Skeletal muscle tissue (tissue), 4 donors: ENCODE results near the gene KLHL3. TPM values are rescaled to one million over a fixed set of nuclear protein-coding genes. Genes with fewer than 3 reads are reported as not detected.

Source experiments
- H3K27ac ChIP-seq: one replicate; pipeline ENCODE4 v1.7.0; 2013; ENCODE audit warnings: mild to moderate bottlenecking, low read depth, low read length, inconsistent platforms
- H3K27me3 ChIP-seq, 3 donors: one replicate each; pipeline ENCODE4 v1.7.0; 2013; ENCODE audit warnings: low read length in 3 of 3; ENCODE audit not compliant: control insufficient read depth in 3 of 3, insufficient read depth in 3 of 3
- H3K36me3 ChIP-seq, 3 donors: one replicate each; pipeline ENCODE4 v1.7.0; 2013; ENCODE audit warnings: low read length in 3 of 3; ENCODE audit not compliant: control insufficient read depth in 3 of 3, insufficient read depth in 3 of 3
- H3K4me1 ChIP-seq, 3 donors: one replicate each; pipeline ENCODE4 v1.7.0; 2013; ENCODE audit warnings: low read length in 3 of 3, mild to moderate bottlenecking in 3 of 3; ENCODE audit not compliant: control insufficient read depth in 3 of 3, insufficient read depth in 3 of 3
- H3K4me3 ChIP-seq, 3 donors: one replicate each; pipeline ENCODE4 v1.7.0; 2013; ENCODE audit warnings: low read length in 3 of 3
- H3K9ac ChIP-seq, 3 donors: one replicate each; pipeline ENCODE4 v1.7.0; 2013; ENCODE audit warnings: low read length in 3 of 3, mild to moderate bottlenecking in 3 of 3, moderate library complexity in 2 of 3, low read depth in 1 of 3
- H3K9me3 ChIP-seq, 3 donors: one replicate each; pipeline ENCODE4 v1.7.0; 2013; ENCODE audit warnings: low read length in 3 of 3; ENCODE audit not compliant: control insufficient read depth in 3 of 3
- total RNA-seq: library from RNA; depleted of rRNA; stranded (reverse); fragments of >200 nt; gene quantifications from one replicate; pipeline ENCODE4 v1.2.3, GENCODE V29; 2014
- donor health status: Osteomylitis.

The KLHL3 gene
- total RNA-seq, 1 donor from 2014 or later = 4.2 TPM

DNA sequence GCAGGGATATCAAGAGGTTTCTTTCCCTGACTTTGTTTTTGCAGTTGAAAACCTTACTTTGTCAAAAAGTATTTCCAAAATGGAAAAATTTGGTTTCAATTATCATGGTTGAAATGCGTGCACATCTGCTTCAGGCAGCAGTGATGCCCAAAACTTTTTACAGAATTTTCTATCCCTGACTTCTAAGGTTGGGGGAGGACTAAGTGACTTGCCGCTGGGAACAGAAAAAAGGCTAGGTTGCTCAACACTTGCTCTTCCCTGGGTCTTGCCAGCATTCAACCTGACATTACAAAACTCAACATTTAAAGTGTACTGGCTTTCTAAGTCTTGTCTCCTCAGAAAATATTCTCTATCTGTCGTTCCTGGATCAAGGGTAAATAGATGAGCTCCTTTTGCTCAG is 4.7 kb downstream of the KLHL3 start:
- no peak overlapping the region for H3K27ac ChIP-seq
- no peak overlapping the region for H3K9ac ChIP-seq
- H3K4me1 ChIP-seq = peaks cover 7 to 18% (median 16%) of the 10 kb centered on the region in 3 donors
- H3K4me3 ChIP-seq = no peak overlapping the region
- H3K9me3 ChIP-seq = no peaks in the 10 kb centered on the region
- H3K27me3 ChIP-seq = no peaks in the 10 kb centered on the region
- no peaks in the 10 kb centered on the region for H3K36me3 ChIP-seq

DNA sequence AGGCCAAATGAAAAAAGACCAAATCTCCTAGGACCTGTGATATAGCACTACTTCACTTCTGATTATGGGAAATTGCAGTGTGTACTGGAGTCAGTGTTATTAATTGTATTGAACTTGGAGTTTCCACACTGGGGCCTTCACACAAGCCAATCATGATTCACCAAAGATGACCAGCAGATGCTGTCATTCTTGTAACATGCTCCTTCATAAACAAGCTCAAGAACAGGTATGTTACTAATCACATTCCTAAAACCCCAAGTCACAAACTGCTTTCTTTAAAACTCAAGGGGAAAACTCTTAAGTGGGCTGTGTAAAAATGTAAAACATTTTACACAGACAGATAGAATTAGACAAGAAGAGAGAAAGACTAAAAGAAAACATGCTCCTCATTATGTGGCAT is 5.6 kb downstream of the KLHL3 start:
- Histone ChIP-seq H3K27ac (no peak overlapping the region), H3K27me3 (no peaks in the 10 kb centered on the region), H3K9me3 (no peaks in the 10 kb centered on the region), H3K4me3 (no peak overlapping the region), H3K36me3 (no peaks in the 10 kb centered on the region), H3K4me1 (peaks cover 2 to 10% (median 7%) of the 10 kb centered on the region in 3 donors), H3K9ac (no peak overlapping the region)

DNA sequence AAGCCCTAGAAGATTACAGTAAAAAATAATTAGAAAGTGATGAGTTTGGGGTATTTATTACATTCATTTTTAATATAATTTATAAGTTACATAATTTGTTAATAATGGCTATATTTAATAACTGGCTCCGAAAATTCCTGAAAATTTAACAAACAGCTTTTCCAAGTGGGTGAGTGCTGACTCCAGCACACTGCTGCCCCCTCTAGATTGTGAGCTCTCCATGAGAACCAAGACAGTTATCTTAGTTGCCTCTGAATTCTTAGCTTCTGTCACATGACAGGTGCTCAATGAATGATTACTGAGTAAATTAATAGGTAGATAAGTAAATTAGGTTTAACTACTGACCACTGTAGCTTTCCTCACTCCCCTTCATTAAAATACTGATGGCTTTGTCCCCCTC is 7.8 kb downstream of the KLHL3 start:
- Histone ChIP-seq H3K36me3 (no peaks in the 10 kb centered on the region), H3K9me3 (no peaks in the 10 kb centered on the region), H3K4me1 (no peaks in the 10 kb centered on the region), H3K4me3 (no peak overlapping the region), H3K9ac (no peak overlapping the region), H3K27me3 (no peaks in the 10 kb centered on the region), H3K27ac (no peak overlapping the region)

DNA sequence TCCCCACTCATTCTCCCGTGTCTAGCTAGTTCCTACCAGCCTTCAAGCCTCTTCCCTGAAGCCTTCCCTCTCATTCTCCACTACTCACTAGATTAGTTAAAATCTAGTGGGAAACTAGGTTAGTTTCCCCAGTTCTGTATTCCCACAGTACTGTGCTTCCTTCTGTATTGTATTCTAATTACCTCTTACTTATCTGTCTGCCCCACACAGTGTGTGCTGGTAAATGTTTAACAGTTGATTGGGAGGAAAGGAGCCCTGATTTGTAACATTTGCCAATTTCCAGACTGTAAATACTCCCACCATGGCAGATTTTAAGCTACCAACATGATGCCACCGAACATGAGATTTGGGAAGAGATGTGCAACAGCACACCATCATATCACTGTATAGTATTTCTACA is 8.3 kb downstream of the KLHL3 start:
- Histone ChIP-seq H3K27me3 (no peaks in the 10 kb centered on the region), H3K4me1 (no peaks in the 10 kb centered on the region), H3K4me3 (no peak overlapping the region), H3K36me3 (no peaks in the 10 kb centered on the region), H3K9ac (no peak overlapping the region), H3K9me3 (no peaks in the 10 kb centered on the region), H3K27ac (no peak overlapping the region)

DNA sequence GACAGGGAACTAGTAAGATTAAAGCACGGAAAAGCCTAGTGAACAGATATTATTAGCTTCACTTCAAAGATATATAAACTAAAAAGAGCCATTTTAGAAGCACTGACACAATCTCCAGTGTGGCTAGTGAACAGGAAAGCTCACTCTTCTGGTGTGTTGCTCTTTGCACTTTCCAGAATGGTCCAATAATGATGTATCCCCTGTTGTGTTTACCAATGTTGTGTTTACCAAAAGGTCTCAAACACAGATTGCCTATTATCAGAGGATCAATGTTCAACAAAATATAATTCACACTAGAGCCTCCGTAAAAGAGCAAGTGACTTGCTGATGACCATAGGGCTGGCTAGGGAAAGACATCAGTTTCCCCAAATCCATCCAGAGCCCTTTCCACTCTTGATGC is 11.6 kb downstream of the KLHL3 start:
- no peaks in the 10 kb centered on the region for H3K27me3 ChIP-seq
- H3K36me3 ChIP-seq = no peaks in the 10 kb centered on the region
- no peak overlapping the region for H3K27ac ChIP-seq
- no peaks in the 10 kb centered on the region for H3K9me3 ChIP-seq
- H3K9ac ChIP-seq = no peak overlapping the region
- H3K4me1 ChIP-seq = no peaks in the 10 kb centered on the region
- H3K4me3 ChIP-seq = no peak overlapping the region

DNA sequence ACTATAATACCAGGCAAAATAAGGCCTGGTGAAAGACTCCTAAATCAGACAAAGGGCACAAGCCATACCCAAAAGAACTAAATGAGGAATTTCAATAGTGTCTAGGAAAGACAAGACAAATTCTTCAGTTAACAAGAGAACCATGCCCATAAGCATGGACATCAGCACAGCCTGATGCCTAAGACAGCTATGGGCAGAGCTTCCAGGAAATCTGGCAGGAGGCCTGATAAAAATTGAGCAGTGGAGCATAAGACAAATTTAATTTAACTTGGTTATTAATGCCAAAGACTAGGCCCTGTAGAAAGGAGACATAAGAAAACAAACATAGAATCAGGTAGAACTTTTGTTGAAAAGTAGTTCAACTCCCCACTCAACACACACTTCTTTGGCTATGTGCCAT is 17.3 kb downstream of the KLHL3 start:
- Histone ChIP-seq H3K9ac (no peak overlapping the region), H3K4me3 (no peak overlapping the region), H3K36me3 (no peaks in the 10 kb centered on the region), H3K27ac (no peak overlapping the region), H3K4me1 (no peaks in the 10 kb centered on the region), H3K9me3 (peaks cover 0 to under 1% (median 0%) of the 10 kb centered on the region in 3 donors), H3K27me3 (no peaks in the 10 kb centered on the region)

DNA sequence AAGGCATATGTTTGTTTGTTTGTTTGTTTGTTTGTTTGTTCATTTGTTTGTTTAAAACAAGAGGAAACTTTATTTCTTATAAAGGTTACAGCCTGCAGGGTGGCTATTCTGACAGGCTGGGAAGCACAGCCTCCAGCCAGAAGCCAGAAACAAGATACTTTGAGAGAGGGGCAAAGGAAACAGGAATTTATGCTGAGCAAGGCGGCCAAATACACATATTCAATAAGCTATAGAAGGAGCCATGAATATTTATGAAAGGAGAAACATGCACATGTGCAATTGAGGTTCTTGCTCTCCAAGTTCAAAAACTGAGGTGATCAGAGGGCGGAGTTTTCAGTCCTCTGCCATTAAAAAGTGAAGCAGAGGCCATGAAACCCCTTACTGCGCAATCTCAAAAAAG is 19.6 kb downstream of the KLHL3 start:
- peaks cover 0 to 1% (median 0%) of the 10 kb centered on the region in 3 donors for H3K9me3 ChIP-seq

DNA sequence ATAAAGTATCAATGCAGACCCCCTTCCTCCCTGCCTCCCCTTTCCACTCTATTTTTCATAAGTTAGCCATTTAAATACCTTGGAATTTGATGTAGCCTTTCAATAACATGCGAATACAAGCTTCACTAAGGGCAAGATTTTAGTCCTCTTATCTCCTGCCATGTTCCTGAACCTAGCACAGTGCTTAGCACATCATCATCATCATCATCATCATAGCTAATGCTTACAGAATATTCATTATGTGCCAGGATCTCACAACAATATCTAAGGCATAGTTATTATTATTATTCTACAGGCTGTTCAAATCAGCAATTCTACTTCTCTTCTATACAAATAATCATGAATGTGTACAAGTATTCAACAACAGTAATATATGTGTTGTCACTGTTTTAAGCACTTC is 20.4 kb downstream of the KLHL3 start:
- peaks cover 0 to 1% (median 0%) of the 10 kb centered on the region in 3 donors for H3K9me3 ChIP-seq
- no peaks in the 10 kb centered on the region for H3K36me3 ChIP-seq
- no peaks in the 10 kb centered on the region for H3K27me3 ChIP-seq
- no peak overlapping the region for H3K27ac ChIP-seq
- no peaks in the 10 kb centered on the region for H3K4me1 ChIP-seq
- H3K4me3 ChIP-seq = no peak overlapping the region
- no peak overlapping the region for H3K9ac ChIP-seq

More for the DNA sequence above, 19.6 kb downstream of the KLHL3 start:
- Histone ChIP-seq H3K27me3 (no peaks in the 10 kb centered on the region), H3K4me1 (no peaks in the 10 kb centered on the region), H3K36me3 (no peaks in the 10 kb centered on the region), H3K4me3 (no peak overlapping the region), H3K9ac (no peak overlapping the region), H3K27ac (no peak overlapping the region)

DNA sequence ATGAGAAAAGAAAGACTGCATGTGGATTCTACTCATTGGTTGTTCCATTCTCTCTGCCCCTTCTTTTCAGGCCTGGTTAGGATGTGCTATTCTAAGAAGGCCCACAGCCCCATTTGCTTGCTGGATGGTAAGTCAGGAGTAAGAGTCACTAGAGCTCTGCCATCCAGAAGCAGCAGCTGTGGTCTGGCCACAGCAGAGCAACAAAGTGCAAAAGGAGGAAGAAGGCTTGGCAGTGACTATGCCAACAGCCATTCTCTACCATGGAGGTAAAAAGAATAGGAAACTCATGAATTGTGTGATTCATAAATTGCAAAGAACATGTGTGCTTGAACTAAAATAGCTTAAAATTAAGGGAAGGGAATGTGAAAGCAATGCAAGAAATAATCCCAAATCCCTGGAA is 20.9 kb downstream of the KLHL3 start:
- H3K36me3 ChIP-seq = no peaks in the 10 kb centered on the region
- no peak overlapping the region for H3K9ac ChIP-seq
- peaks cover 0 to 1% (median 0%) of the 10 kb centered on the region in 3 donors for H3K9me3 ChIP-seq
- H3K4me3 ChIP-seq = no peak overlapping the region
- no peaks in the 10 kb centered on the region for H3K27me3 ChIP-seq
- H3K27ac ChIP-seq = no peak overlapping the region
- no peaks in the 10 kb centered on the region for H3K4me1 ChIP-seq

DNA sequence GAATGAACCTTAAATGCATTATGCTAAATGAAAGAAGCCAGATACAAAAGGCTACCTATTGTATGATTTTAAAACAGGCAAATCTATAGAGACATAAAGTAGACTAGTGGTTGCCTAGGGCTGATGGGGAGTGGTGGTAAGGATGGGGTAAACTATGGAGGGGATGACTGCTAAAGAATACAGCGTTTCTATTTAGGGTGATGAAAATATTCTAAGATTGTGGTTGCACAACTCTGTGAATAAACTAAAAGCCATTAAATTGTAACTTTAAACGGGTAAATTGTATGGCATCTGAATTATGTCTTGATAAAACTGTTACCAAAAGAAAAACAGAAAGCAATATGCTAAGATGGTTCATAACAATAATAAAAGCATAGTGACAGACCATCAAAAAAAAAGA is 21.4 kb downstream of the KLHL3 start:
- H3K27ac ChIP-seq = no peak overlapping the region
- H3K4me3 ChIP-seq = no peak overlapping the region
- H3K9me3 ChIP-seq = peaks cover 0 to 1% (median 0%) of the 10 kb centered on the region in 3 donors
- H3K9ac ChIP-seq = no peak overlapping the region
- no peaks in the 10 kb centered on the region for H3K27me3 ChIP-seq
- no peaks in the 10 kb centered on the region for H3K4me1 ChIP-seq
- peaks cover 0 to 3% (median 0%) of the 10 kb centered on the region in 3 donors for H3K36me3 ChIP-seq
